Measurements from ENCODE around the gene CBR3. TPM values are rescaled to one million over a fixed set of nuclear protein-coding genes. Genes with fewer than 3 reads are reported as not detected.

CBR3 gene
- total RNA-seq, 1 experiment from 2014 or later = 12.9 TPM

- TF ChIP-seq E2F4 (CRISPR knock-in tag; IDR thresholded peaks at IDR 0.05; ENCODE audit: borderline replicate concordance, low read depth) (no peak), SMAD3 (CRISPR knock-in tag; IDR thresholded peaks at IDR 0.05; ENCODE audit: borderline replicate concordance) (no peak), PREB (CRISPR knock-in tag; IDR thresholded peaks at IDR 0.05; ENCODE audit: borderline replicate concordance) (no peak), FOXP1 (CRISPR knock-in tag; IDR thresholded peaks at IDR 0.05; ENCODE audit: borderline replicate concordance) (no peak), FOXK1 (CRISPR knock-in tag; IDR thresholded peaks at IDR 0.05) (no peak), ZNF263 (CRISPR knock-in tag; IDR thresholded peaks at IDR 0.05; ENCODE audit: low read depth) (no peak), KAT7 (CRISPR knock-in tag; IDR thresholded peaks at IDR 0.05; ENCODE audit: borderline replicate concordance) (no peak)
- TF ChIP-seq, protein P1, sequence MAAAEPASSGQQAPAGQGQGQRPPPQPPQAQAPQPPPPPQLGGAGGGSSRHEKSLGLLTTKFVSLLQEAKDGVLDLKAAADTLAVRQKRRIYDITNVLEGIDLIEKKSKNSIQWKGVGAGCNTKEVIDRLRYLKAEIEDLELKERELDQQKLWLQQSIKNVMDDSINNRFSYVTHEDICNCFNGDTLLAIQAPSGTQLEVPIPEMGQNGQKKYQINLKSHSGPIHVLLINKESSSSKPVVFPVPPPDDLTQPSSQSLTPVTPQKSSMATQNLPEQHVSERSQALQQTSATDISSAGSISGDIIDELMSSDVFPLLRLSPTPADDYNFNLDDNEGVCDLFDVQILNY (CRISPR knock-in tag; IDR thresholded peaks at IDR 0.05) = no peak
Observed at GRCh38 chr21:36162631-36163030, 27.8 kb downstream of the CBR3 start (continued).

DNA sequence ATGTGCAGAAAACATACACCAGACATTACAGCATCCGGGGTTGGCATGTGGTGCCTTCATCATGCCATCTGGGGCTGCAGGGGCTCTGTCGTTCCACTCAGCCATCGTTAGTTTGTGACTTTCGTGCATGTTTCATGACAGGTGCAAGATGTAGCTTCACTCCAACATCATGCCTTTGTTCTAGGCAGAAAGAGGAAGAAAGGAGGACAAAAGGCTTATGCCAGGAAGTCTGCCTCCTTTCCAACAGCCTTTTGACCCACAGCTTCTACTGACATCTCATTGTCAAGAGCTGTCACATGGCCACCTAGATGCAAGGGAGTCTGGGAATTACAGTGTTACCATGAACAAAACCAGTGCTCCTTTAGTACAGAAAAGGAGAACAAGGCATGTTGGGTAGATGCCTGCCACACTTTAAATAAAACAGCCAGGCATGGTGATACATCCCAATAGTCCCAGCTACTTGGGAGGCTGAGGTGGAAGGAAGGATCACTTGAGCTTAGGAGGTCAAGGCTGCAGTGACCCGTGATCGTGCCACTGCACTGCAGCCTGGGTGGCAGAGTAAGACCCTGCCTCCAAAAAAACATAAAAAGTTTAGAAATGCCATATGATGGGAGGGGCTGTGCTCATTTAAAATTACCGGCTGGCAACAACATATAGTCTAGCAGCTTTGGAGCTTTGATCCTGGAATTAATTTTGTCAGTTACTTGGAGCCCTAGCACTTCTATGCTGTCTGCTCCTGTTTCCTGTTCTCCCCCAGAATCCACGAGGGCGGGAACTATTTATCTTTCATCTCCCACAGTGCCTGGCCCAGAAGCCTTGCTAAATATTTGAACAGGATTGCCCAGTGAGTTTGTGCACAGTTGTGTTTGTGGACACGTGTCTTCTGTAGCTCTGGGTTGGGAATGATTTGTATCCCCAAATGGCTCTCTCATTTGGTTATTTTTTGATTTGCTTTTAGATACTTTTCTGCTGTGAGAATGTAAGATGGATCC lies 29.2 kb downstream of the CBR3 start:
- no peaks in the 10 kb centered on the region for H3K4me1 Mint-ChIP-seq
- no peak overlapping the region for H3K4me3 Mint-ChIP-seq
- ChIA-PET POLR2A (no interaction called here), CTCF (interaction anchor here (0.5 to 1.9 kb wide), 5 partner anchors 12 to 466 kb away, joined by 4 to 9 read pairs (median 5); no protein-coding TSS in a partner anchor)
- no peak for ATAC-seq
- no peaks in the 10 kb centered on the region for H3K9me3 Mint-ChIP-seq
- no peak overlapping the region; the same call in 1 of the 2 replicates for H3K27ac Mint-ChIP-seq
- TF ChIP-seq HMGA2 (CRISPR knock-in tag; IDR thresholded peaks at IDR 0.05) (no peak), CBFB (CRISPR knock-in tag; IDR thresholded peaks at IDR 0.05; ENCODE audit: low read depth) (no peak), FOXP4 (CRISPR knock-in tag; IDR thresholded peaks at IDR 0.05) (no peak), USF1 (CRISPR knock-in tag; IDR thresholded peaks at IDR 0.05) (no peak), CDX4 (CRISPR knock-in tag; IDR thresholded peaks at IDR 0.05; ENCODE audit: borderline replicate concordance) (no peak), CREB1 (CRISPR knock-in tag; IDR thresholded peaks at IDR 0.05) (no peak), MXD4 (CRISPR knock-in tag; IDR thresholded peaks at IDR 0.05; ENCODE audit: borderline replicate concordance) (no peak), PRRX2 (CRISPR knock-in tag; IDR thresholded peaks at IDR 0.05) (no peak), NR1H2 (CRISPR knock-in tag; IDR thresholded peaks at IDR 0.05) (no peak), FOXP1 (CRISPR knock-in tag; IDR thresholded peaks at IDR 0.05; ENCODE audit: borderline replicate concordance) (no peak)
- TF ChIP-seq, protein P2, sequence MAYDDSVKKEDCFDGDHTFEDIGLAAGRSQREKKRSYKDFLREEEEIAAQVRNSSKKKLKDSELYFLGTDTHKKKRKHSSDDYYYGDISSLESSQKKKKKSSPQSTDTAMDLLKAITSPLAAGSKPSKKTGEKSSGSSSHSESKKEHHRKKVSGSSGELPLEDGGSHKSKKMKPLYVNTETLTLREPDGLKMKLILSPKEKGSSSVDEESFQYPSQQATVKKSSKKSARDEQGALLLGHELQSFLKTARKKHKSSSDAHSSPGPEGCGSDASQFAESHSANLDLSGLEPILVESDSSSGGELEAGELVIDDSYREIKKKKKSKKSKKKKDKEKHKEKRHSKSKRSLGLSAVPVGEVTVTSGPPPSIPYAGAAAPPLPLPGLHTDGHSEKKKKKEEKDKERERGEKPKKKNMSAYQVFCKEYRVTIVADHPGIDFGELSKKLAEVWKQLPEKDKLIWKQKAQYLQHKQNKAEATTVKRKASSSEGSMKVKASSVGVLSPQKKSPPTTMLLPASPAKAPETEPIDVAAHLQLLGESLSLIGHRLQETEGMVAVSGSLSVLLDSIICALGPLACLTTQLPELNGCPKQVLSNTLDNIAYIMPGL (CRISPR knock-in tag; IDR thresholded peaks at IDR 0.05) = no peak
- TF ChIP-seq, protein P3, sequence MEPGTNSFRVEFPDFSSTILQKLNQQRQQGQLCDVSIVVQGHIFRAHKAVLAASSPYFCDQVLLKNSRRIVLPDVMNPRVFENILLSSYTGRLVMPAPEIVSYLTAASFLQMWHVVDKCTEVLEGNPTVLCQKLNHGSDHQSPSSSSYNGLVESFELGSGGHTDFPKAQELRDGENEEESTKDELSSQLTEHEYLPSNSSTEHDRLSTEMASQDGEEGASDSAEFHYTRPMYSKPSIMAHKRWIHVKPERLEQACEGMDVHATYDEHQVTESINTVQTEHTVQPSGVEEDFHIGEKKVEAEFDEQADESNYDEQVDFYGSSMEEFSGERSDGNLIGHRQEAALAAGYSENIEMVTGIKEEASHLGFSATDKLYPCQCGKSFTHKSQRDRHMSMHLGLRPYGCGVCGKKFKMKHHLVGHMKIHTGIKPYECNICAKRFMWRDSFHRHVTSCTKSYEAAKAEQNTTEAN (CRISPR knock-in tag; IDR thresholded peaks at IDR 0.05) = no peak
- TF ChIP-seq, protein P1 (CRISPR knock-in tag; IDR thresholded peaks at IDR 0.05) = no peak
- DNase-seq (ENCODE audit: low spot score) = no peak
- H3K27me3 Mint-ChIP-seq (ENCODE audit: low read depth) = no peaks in the 10 kb centered on the region; the same call in 1 of the 2 replicates
- H3K36me3 Mint-ChIP-seq = peaks cover 3% of the 10 kb centered on the region

Measured in WTC11 (cell line).